ENCODE data around the gene VPS33A. TPM values are rescaled to one million over a fixed set of nuclear protein-coding genes. Genes with fewer than 3 reads are reported as not detected.

Gene VPS33A
- total and polyA plus RNA-seq, 2 of the 8 experiments (the other 6 are each of a cell fraction or from before 2014, with no cell fraction given), result 16.4 to 41.8 TPM

DNA sequence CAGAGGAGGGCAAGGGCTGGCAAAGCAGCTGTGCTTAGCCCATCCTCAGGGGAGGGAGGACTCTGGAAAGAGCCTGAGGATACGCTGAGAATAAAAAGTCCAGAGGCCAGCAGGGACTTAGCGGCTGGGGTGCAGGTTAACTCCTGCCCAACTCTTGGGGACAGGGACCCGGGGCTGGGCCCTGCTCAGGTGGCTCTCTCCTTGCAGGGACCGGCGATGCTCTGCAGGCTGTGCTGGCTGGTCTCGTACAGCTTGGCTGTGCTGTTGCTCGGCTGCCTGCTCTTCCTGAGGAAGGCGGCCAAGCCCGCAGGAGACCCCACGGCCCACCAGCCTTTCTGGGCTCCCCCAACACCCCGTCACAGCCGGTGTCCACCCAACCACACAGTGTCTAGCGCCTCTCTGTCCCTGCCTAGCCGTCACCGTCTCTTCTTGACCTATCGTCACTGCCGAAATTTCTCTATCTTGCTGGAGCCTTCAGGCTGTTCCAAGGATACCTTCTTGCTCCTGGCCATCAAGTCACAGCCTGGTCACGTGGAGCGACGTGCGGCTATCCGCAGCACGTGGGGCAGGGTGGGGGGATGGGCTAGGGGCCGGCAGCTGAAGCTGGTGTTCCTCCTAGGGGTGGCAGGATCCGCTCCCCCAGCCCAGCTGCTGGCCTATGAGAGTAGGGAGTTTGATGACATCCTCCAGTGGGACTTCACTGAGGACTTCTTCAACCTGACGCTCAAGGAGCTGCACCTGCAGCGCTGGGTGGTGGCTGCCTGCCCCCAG lies 60.0 kb downstream of the VPS33A start:
- no peak overlapping the region for H3K4ac ChIP-seq (replicated peaks; ENCODE audit: insufficient read length, low read depth, low read length)
- DNase-seq (ENCODE audit: low read depth in 1 of 2, low spot score in 2 of 2) (no peak), FAIRE-seq (no peak)
- H3K9me3 ChIP-seq (ENCODE audit: insufficient read depth in 2 of 2, low read depth in 1 of 2, low read length in 1 of 2), result no peaks in the 10 kb centered on the region
- TF ChIP-seq BACH1 (IDR thresholded peaks at IDR 0.05; ENCODE audit: low read length), result no peak
- TF ChIP-seq POLR2AphosphoS5 (IDR thresholded peaks at IDR 0.05; ENCODE audit: low read depth, low read length), result peak; percentile 35; the same call in 1 of the 2 replicates
- TF ChIP-seq FOSL1 (IDR thresholded peaks at IDR 0.05; ENCODE audit: insufficient read depth, low read depth, low read length), result no peak
- TF ChIP-seq, protein P1, sequence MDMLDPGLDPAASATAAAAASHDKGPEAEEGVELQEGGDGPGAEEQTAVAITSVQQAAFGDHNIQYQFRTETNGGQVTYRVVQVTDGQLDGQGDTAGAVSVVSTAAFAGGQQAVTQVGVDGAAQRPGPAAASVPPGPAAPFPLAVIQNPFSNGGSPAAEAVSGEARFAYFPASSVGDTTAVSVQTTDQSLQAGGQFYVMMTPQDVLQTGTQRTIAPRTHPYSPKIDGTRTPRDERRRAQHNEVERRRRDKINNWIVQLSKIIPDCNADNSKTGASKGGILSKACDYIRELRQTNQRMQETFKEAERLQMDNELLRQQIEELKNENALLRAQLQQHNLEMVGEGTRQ (IDR thresholded peaks at IDR 0.05; ENCODE audit: low read length), result peak; percentile 34; the same call in 1 of the 2 replicates
- TF ChIP-seq POLR2A (IDR thresholded peaks at IDR 0.05; ENCODE audit: control extremely low read depth in 1 of 2, low read depth in 2 of 2, low read length in 2 of 2), result no peak
- TF ChIP-seq, protein P2, sequence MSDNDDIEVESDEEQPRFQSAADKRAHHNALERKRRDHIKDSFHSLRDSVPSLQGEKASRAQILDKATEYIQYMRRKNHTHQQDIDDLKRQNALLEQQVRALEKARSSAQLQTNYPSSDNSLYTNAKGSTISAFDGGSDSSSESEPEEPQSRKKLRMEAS (IDR thresholded peaks at IDR 0.05), result peak; percentile 85
- TF ChIP-seq, protein P3, sequence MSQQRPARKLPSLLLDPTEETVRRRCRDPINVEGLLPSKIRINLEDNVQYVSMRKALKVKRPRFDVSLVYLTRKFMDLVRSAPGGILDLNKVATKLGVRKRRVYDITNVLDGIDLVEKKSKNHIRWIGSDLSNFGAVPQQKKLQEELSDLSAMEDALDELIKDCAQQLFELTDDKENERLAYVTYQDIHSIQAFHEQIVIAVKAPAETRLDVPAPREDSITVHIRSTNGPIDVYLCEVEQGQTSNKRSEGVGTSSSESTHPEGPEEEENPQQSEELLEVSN (IDR thresholded peaks at IDR 0.05), result peak; percentile 41; the same call in 1 of the 2 replicates
- TF ChIP-seq RNF2 (IDR thresholded peaks at IDR 0.05; ENCODE audit: borderline replicate concordance, low read depth, low read length, missing control alignments, poor library complexity, severe bottlenecking), result no peak
- no peak for TF ChIP-seq BCL11A (IDR thresholded peaks at IDR 0.05; ENCODE audit: low read depth in 2 of 2, low read length in 2 of 2)
- no peak overlapping the region for H3K9ac ChIP-seq (replicated peaks in 1 of 4; ENCODE audit: extremely low read depth in 1 of 4, low read depth in 3 of 4, low read length in 3 of 4)
- H3K4me2 ChIP-seq (ENCODE audit: insufficient read depth in 1 of 2, low read depth in 2 of 2, low read length in 2 of 2), result no peak overlapping the region; a peak in 1 of 4 replicates
- CTCF ChIA-PET (ENCODE audit: partially characterized antibody), result interaction anchor here (1.1 to 4.1 kb wide), 3 partner anchors 10 to 68 kb away, joined by 6 to 21 read pairs (median 15); no protein-coding TSS in a partner anchor
- H3K36me3 ChIP-seq (ENCODE audit: control insufficient read depth in 2 of 4, insufficient read depth in 4 of 4, low read length in 3 of 4), result peaks cover 10 to 42% (median 25%) of the 10 kb centered on the region in 4 experiments
- no peak overlapping the region for H4K8ac ChIP-seq (ENCODE audit: extremely low read depth, insufficient read depth, low read length)
- no peak overlapping the region for H2BK20ac ChIP-seq (ENCODE audit: low read length)
- peaks cover 9% of the 10 kb centered on the region; the same call in 1 of the 2 replicates for H3K23me2 ChIP-seq (ENCODE audit: low read depth, low read length)
- H3K79me2 ChIP-seq (ENCODE audit: control insufficient read depth in 1 of 2, insufficient read depth in 2 of 2, low read length in 2 of 2), result no peaks in the 10 kb centered on the region
- 85% methylated on average over 26 of the region's 27 CpGs; no CpG with 5 or more reads in 1 of the 2 experiments for WGBS, 2 experiments (ENCODE audit: extremely low coverage in 1 of 2, insufficient coverage in 1 of 2, insufficient read length in 1 of 2, insufficient replicate concordance in 2 of 2, low coverage in 1 of 2, low lambda C conversion rate in 2 of 2, missing lambda C conversion rate in 1 of 2)
- H3K27ac ChIP-seq (ENCODE audit: low read depth, low read length), result no peak overlapping the region
- H3K14ac ChIP-seq (ENCODE audit: insufficient read length), result no peak overlapping the region
- H4K5ac ChIP-seq (ENCODE audit: insufficient read length, low read depth, low read length), result no peak overlapping the region
- H2BK12ac ChIP-seq (ENCODE audit: low read depth, low read length), result no peak overlapping the region
- no peak overlapping the region for H2BK5ac ChIP-seq (ENCODE audit: low read depth, low read length)
- no peak overlapping the region for H3K18ac ChIP-seq (ENCODE audit: extremely low read depth, low read length)
- POLR2A ChIA-PET (ENCODE audit: partially characterized antibody), result interaction anchor here (0.6 to 17.6 kb wide), 5 partner anchors 9 to 68 kb away, joined by 3 to 230 read pairs (median 6); partner anchors contain the start of gene DIABLO
- H3K23ac ChIP-seq (ENCODE audit: insufficient read length), result no peak overlapping the region
- peaks cover 9 to 44% (median 27%) of the 10 kb centered on the region in 4 experiments; a peak in 6 of 7 replicates for H3K27me3 ChIP-seq (replicated peaks in 1 of 4; ENCODE audit: control insufficient read depth in 3 of 4, extremely low read depth in 1 of 4, insufficient read depth in 3 of 4, low read length in 3 of 4)
- no peak overlapping the region for H3K56ac ChIP-seq (replicated peaks; ENCODE audit: insufficient read length, low read depth, low read length)
- no peak overlapping the region for H4K91ac ChIP-seq (replicated peaks; ENCODE audit: insufficient read length, low read length)
- H3K4me1 ChIP-seq (replicated peaks in 1 of 4; ENCODE audit: control insufficient read depth in 3 of 4, insufficient read depth in 4 of 4, low read length in 3 of 4), result peaks cover 0 to 10% (median 3%) of the 10 kb centered on the region in 4 experiments; a peak in 5 of 7 replicates
- H2BK120ac ChIP-seq (replicated peaks; ENCODE audit: low read depth, low read length), result no peak overlapping the region
- no peak overlapping the region for H2AFZ ChIP-seq (ENCODE audit: low read length)
- H3K79me1 ChIP-seq (ENCODE audit: low read depth, low read length), result no peaks in the 10 kb centered on the region
- no peak overlapping the region for H2AK5ac ChIP-seq (ENCODE audit: low read depth, low read length)
- peaks cover 12 to 19% of the 10 kb centered on the region in 2 experiments for H4K20me1 ChIP-seq (replicated peaks in 1 of 2; ENCODE audit: control insufficient read depth in 1 of 2, insufficient read depth in 2 of 2, low read length in 2 of 2)
- H2BK15ac ChIP-seq (ENCODE audit: low read length), result no peak overlapping the region
- no peak overlapping the region for H3K4me3 ChIP-seq (ENCODE audit: extremely low read depth in 1 of 4, insufficient read depth in 2 of 4, low read depth in 3 of 4, low read length in 4 of 4)
